Suprapubic skin (tissue), 4 donors: ENCODE measurements around the gene WNT9B. TPM values are rescaled to one million over a fixed set of nuclear protein-coding genes. Genes with fewer than 3 reads are reported as not detected.

Source experiments
- DNase-seq, 2 donors: peaks; one replicate each; pipeline ENCODE4 v3.0.0-alpha.2; 2019; ENCODE audit warnings: low spot score in 2 of 2
- H3K27ac ChIP-seq: fragments of 200-600 bp; sonication (generic); one replicate; pipeline ENCODE4 v1.5.1; 2019
- H3K27me3 ChIP-seq: fragments of 200-600 bp; sonication (generic); one replicate; pipeline ENCODE4 v1.5.1; 2019
- H3K36me3 ChIP-seq: fragments of 200-600 bp; sonication (generic); one replicate; pipeline ENCODE4 v1.5.1; 2019
- H3K4me1 ChIP-seq: fragments of 200-600 bp; sonication (generic); one replicate; pipeline ENCODE4 v1.5.1; 2019
- H3K4me3 ChIP-seq: fragments of 200-600 bp; sonication (generic); one replicate; pipeline ENCODE4 v1.5.1; 2019; ENCODE audit warnings: mild to moderate bottlenecking
- H3K9me3 ChIP-seq: fragments of 200-600 bp; sonication (generic); one replicate; pipeline ENCODE4 v1.5.1; 2019
- EP300 ChIP-seq: sonication (generic); formaldehyde crosslinking; IDR thresholded peaks from one replicate; pipeline ENCODE4 v1.6.1; 2017; ENCODE audit warnings: antibody characterized with exemption
- POLR2A ChIP-seq, 2 donors: fragments of 450-650 bp; IDR thresholded peaks; one replicate each; pipeline ENCODE4 v1.6.1; 2017; ENCODE audit warnings: antibody characterized with exemption in 2 of 2, mild to moderate bottlenecking in 2 of 2, moderate library complexity in 2 of 2
- POLR2AphosphoS5 ChIP-seq, 3 donors: sonication (generic); formaldehyde crosslinking; IDR thresholded peaks; one replicate each; pipeline ENCODE4 v1.6.1; 2017; ENCODE audit warnings: antibody characterized with exemption in 3 of 3
- WGBS: methylation state at CpG from one replicate; pipeline ENCODE4 v1.1.5; 2018; 5-methylcytosine and 5-hydroxymethylcytosine counted together
- total RNA-seq, 4 donors: library from RNA; depleted of rRNA; stranded (reverse); fragments of >200 nt; gene quantifications; one replicate each; pipeline ENCODE4 v1.1.0, GENCODE V29; 2016
- TF ChIP-seq, protein P1 (sequence below), 2 donors: fragments of 200-600 bp in 1 of 2; fragments of 450-650 bp in 1 of 2; sonication (generic) in 1 of 2; IDR thresholded peaks; one replicate each; pipeline ENCODE4 v1.5.1; 2016 to 2019; ENCODE audit warnings: antibody characterized with exemption in 2 of 2, mild to moderate bottlenecking in 1 of 2, moderate library complexity in 1 of 2

WNT9B gene
- total RNA-seq, 4 donors from 2014 or later: 3.6 to 8.3 (median 4.5) TPM

DNA sequence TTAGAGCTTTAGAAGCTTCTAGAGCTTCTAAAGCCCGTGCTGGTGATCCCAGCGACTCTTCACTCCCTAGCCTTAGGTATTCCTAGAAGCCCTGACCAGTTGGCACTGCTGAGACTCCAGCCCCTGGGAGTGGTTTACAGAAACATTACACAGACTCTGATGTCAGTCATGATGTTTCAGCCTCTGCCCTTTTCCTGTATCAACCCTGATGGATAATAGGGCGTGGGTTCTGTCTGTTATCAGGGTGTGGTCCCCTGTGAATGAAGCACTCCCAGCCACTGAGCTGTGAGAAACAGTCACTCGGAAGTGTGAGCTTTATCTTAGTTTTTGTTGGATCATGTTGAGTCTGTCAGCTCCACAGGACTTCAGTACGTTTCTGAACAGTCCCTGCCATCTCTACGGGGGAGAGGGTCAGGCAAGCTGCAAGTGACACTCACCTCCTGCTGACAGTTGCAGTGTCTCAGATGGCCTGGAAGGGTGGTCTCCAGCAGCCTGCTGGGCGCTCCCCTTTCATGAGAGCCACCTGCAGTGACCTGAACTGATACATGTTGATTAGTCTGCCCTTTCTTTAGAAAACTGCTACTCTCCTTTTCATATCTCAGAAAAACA, 84.4 kb downstream of the WNT9B start:
- TF ChIP-seq, protein P1, sequence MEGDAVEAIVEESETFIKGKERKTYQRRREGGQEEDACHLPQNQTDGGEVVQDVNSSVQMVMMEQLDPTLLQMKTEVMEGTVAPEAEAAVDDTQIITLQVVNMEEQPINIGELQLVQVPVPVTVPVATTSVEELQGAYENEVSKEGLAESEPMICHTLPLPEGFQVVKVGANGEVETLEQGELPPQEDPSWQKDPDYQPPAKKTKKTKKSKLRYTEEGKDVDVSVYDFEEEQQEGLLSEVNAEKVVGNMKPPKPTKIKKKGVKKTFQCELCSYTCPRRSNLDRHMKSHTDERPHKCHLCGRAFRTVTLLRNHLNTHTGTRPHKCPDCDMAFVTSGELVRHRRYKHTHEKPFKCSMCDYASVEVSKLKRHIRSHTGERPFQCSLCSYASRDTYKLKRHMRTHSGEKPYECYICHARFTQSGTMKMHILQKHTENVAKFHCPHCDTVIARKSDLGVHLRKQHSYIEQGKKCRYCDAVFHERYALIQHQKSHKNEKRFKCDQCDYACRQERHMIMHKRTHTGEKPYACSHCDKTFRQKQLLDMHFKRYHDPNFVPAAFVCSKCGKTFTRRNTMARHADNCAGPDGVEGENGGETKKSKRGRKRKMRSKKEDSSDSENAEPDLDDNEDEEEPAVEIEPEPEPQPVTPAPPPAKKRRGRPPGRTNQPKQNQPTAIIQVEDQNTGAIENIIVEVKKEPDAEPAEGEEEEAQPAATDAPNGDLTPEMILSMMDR (IDR thresholded peaks at IDR 0.05): no peak
- TF ChIP-seq EP300: no peak
- no peak for TF ChIP-seq POLR2A (IDR thresholded peaks at IDR 0.05)
- no peak for TF ChIP-seq POLR2AphosphoS5 (IDR thresholded peaks at IDR 0.05)
- Histone ChIP-seq H3K9me3 (no peaks in the 10 kb centered on the region), H3K4me3 (no peak overlapping the region), H3K36me3 (peaks cover 99% of the 10 kb centered on the region), H3K4me1 (no peaks in the 10 kb centered on the region), H3K27ac (no peak overlapping the region), H3K27me3 (no peaks in the 10 kb centered on the region)
- WGBS: 76% methylated on average over 7 of the region's 7 CpGs
- no peak for DNase-seq

Other genes starting within 250 kb of the WNT9B start
- gene WNT3, start 32.9 kb upstream of the WNT9B start, total RNA-seq: 10 to 100 TPM; 39.3 to 84.9 (median 61.7) TPM
- 10 to 100 TPM; 28.1 to 72.6 (median 41.1) TPM for gene GOSR2, start 71.6 kb downstream of the WNT9B start, total RNA-seq
- gene RPRML, start 127.7 kb downstream of the WNT9B start, total RNA-seq: 1 to 10 TPM in 3 of 4 donors, under 1 TPM in 1; 0.64 to 6.8 (median 3.3) TPM